T-cell (primary cell): ENCODE data around the gene ZNF277. TPM values are rescaled to one million over a fixed set of nuclear protein-coding genes. Genes with fewer than 3 reads are reported as not detected.

Source experiments
- ATAC-seq, 4 experiments: fragments of 200-7000 bp in 3 of 4; fragments of 150-1000 bp in 1 of 4; cut with Tn5 transposase; replicated peaks in 1 of 4; 1 replicate in 3 of 4; 2 replicates in 1 of 4; pipeline ENCODE4 v1.10.0; 2021; ENCODE audit warnings: moderate library complexity in 3 of 4, mild to moderate bottlenecking in 2 of 4, moderate number of reproducible peaks in 1 of 4
- CTCF ChIA-PET, 2 donors: fragments of 300-600 bp; sonication (Branson Sonifier 250); formaldehyde crosslinking; loops; one replicate each; lab custom pipeline; 2022; ENCODE audit warnings: antibody characterized with exemption in 2 of 2; lab: Charles Lee
- POLR2A ChIA-PET, 2 donors: fragments of 300-600 bp; sonication (Branson Sonifier 250); formaldehyde crosslinking; loops; one replicate each; lab custom pipeline; 2022; ENCODE audit warnings: antibody characterized with exemption in 2 of 2; lab: Charles Lee
- DNase-seq, 35 experiments: peaks; one replicate each; pipeline versions ENCODE4 v3.0.0 to v3.0.0-alpha.2; 2013 to 2023
- H3K27ac ChIP-seq: one replicate; pipeline ENCODE4 v1.5.1; 2013; ENCODE audit warnings: low read length
- H3K27me3 ChIP-seq, 2 experiments: replicated peaks in 1 of 2; 1 replicate in 1 of 2; 2 replicates in 1 of 2; pipeline versions ENCODE4 v1.6.1 to v1.7.0; 2013; ENCODE audit warnings: low read length in 1 of 2, mixed read lengths in 1 of 2; ENCODE audit not compliant: control insufficient read depth in 2 of 2, insufficient read depth in 2 of 2; ENCODE audit errors: extremely low read depth in 1 of 2
- H3K36me3 ChIP-seq, 2 donors: 1 replicate in 1 of 2; 2 replicates in 1 of 2; pipeline versions ENCODE4 v1.6.1 to v1.7.0; 2013; ENCODE audit warnings: low read length in 1 of 2; ENCODE audit not compliant: control insufficient read depth in 2 of 2, insufficient read depth in 1 of 2; ENCODE audit errors: extremely low read depth in 1 of 2
- H3K4me1 ChIP-seq, 2 experiments: 1 replicate in 1 of 2; 2 replicates in 1 of 2; pipeline versions ENCODE4 v1.6.1 to v1.7.0; 2013; ENCODE audit warnings: low read length in 2 of 2, mixed read lengths in 1 of 2; ENCODE audit not compliant: insufficient read depth in 2 of 2, control insufficient read depth in 1 of 2; ENCODE audit errors: extremely low read depth in 1 of 2
- H3K4me3 ChIP-seq, 2 donors: 1 replicate in 1 of 2; 2 replicates in 1 of 2; pipeline versions ENCODE4 v1.5.1 to v1.7.0; 2013; ENCODE audit warnings: mild to moderate bottlenecking in 2 of 2, low read length in 1 of 2, moderate library complexity in 1 of 2; ENCODE audit not compliant: control insufficient read depth in 1 of 2; ENCODE audit errors: extremely low read depth in 1 of 2
- H3K9me3 ChIP-seq: 2 replicates; pipeline ENCODE4 v1.7.0; 2013
- H3K27ac Mint-ChIP-seq, 2 donors: one replicate each; pipeline ENCODE4 v1.8.0; 2020 to 2021; ENCODE audit warnings: mild to moderate bottlenecking in 2 of 2, mixed read lengths in 2 of 2
- H3K27me3 Mint-ChIP-seq, 2 donors: one replicate each; pipeline ENCODE4 v1.8.0; 2021 to 2022; ENCODE audit warnings: mixed read lengths in 2 of 2
- H3K36me3 Mint-ChIP-seq: one replicate; pipeline ENCODE4 v1.8.0; 2021; ENCODE audit warnings: mixed read lengths
- H3K4me1 Mint-ChIP-seq, 3 donors: one replicate each; pipeline ENCODE4 v1.8.0; 2020 to 2022; ENCODE audit warnings: mixed read lengths in 3 of 3, mild to moderate bottlenecking in 1 of 3
- H3K4me3 Mint-ChIP-seq, 3 donors: one replicate each; pipeline ENCODE4 v1.8.0; 2020 to 2022; ENCODE audit warnings: mild to moderate bottlenecking in 3 of 3, mixed read lengths in 3 of 3, moderate library complexity in 3 of 3
- H3K9me3 Mint-ChIP-seq, 3 donors: one replicate each; pipeline ENCODE4 v1.8.0; 2020 to 2022; ENCODE audit warnings: mixed read lengths in 3 of 3
- WGBS: methylation state at CpG from one replicate; pipeline ENCODE4 v1.1.5; 2013; ENCODE audit warnings: missing lambda C conversion rate; ENCODE audit not compliant: insufficient coverage; 5-methylcytosine and 5-hydroxymethylcytosine counted together
- total RNA-seq, 35 experiments: library from RNA in 6 of 35; stranded (reverse) in 6 of 35; fragments of 120-200 nt in 1 of 35; gene quantifications; one replicate each; pipeline versions ENCODE4 v1.2.1 to v1.2.4 and lab custom pipeline; 2013 to 2026

Gene ZNF277
- total RNA-seq, 5 donors from 2014 or later (not counting 1 experiment from before 2014, with no cell fraction given), result 26.6 to 31.4 (median 30.2) TPM

DNA sequence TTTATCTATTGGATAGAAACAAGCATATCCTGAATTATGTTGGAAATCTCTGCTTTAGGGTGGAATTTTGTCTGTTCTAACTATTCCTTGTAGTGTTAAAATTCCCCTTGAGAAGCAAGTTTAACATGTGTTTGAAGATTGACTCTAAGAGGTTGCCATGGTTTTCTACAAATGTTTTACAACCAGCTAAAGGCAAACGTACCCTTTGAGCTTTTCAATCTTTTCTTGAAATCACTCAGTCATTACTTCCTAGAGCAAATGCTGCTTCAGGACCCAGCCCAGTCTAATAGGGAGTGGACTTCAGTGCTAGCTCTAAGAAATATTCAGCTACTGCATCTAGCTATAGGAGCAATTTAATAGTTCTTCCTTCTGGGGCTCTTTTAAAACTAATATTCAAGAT, 125.0 kb downstream of the ZNF277 start:
- Histone ChIP-seq H3K9me3 (no peaks in the 10 kb centered on the region), H3K36me3 (peaks cover 3 to 10% of the 10 kb centered on the region in 2 donors), H3K27ac (no peak overlapping the region), H3K27me3 (no peaks in the 10 kb centered on the region), H3K4me1 (no peaks in the 10 kb centered on the region), H3K4me3 (no peak overlapping the region)
- CTCF ChIA-PET, result no interaction called here
- no peaks in the 10 kb centered on the region for H3K27me3 Mint-ChIP-seq
- DNase-seq, result no peak
- WGBS, result no CpG with 5 or more reads among the region's 1 CpG
- ATAC-seq, result no peak
- no peak overlapping the region for H3K4me3 Mint-ChIP-seq
- H3K9me3 Mint-ChIP-seq, result no peaks in the 10 kb centered on the region
- H3K4me1 Mint-ChIP-seq, result no peaks in the 10 kb centered on the region
- H3K36me3 Mint-ChIP-seq, result peaks cover 69% of the 10 kb centered on the region
- no peak overlapping the region for H3K27ac Mint-ChIP-seq
- POLR2A ChIA-PET, result no interaction called here

DNA sequence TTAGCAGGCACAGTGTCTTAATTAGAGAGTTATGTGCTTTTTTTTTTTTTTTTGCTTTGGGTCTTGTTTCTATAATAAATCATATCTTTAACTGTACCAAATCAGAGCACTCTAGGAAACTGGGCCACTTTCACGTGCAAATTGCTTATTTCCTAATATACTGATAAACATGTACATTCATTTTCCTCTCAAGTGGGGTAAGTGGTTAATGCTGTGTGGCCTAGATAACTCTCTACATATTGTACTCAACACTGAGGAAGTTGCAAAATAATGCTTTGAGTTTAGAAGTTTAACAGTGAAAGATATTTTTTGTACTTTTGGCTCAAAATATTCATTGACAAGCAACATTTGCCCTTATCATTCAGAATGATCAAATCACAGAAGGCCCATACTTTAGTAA, 127.9 kb downstream of the ZNF277 start:
- Mint-ChIP-seq H3K4me1 (no peaks in the 10 kb centered on the region), H3K36me3 (peaks cover 79% of the 10 kb centered on the region), H3K27me3 (no peaks in the 10 kb centered on the region), H3K4me3 (no peak overlapping the region), H3K9me3 (no peaks in the 10 kb centered on the region), H3K27ac (no peak overlapping the region)
- peaks cover 3 to 20% of the 10 kb centered on the region in 2 donors for H3K36me3 ChIP-seq
- ATAC-seq (no peak), DNase-seq (no peak)
- POLR2A ChIA-PET, result interaction anchor here in 1 of 2 donors (0.6 kb wide), 1 partner anchor 546 kb away, joined by 5 read pairs; no protein-coding TSS in a partner anchor
- no peaks in the 10 kb centered on the region for H3K27me3 ChIP-seq
- H3K4me3 ChIP-seq, result no peak overlapping the region
- CTCF ChIA-PET, result no interaction called here
- H3K9me3 ChIP-seq, result no peaks in the 10 kb centered on the region
- no CpG with 5 or more reads among the region's 1 CpG for WGBS
- no peaks in the 10 kb centered on the region for H3K4me1 ChIP-seq
- no peak overlapping the region for H3K27ac ChIP-seq

DNA sequence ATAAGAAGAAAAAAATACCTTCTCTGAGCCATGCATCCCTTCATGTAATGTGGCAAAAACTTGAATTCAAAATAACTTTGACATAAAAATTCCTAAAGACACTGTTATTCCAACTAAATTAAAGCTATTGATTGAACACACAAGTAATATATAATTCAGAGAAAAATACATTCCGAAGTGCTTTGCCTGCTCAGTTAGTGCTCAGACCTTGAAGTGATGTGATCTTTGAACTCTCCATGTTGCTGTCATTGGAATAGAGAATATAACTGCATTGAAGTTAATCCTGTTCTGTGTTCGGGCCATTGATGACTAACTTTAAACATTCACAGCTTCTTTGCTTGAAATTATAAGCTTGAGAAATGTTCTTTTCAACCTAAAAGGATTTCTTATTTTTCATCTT, 129.8 kb downstream of the ZNF277 start:
- Mint-ChIP-seq H3K4me3 (no peak overlapping the region), H3K36me3 (peaks cover 79% of the 10 kb centered on the region), H3K27ac (no peak overlapping the region), H3K9me3 (no peaks in the 10 kb centered on the region), H3K4me1 (no peaks in the 10 kb centered on the region), H3K27me3 (no peaks in the 10 kb centered on the region)
- no peak overlapping the region for H3K4me3 ChIP-seq
- ATAC-seq (no peak), DNase-seq (no peak)
- peaks cover 3 to 29% of the 10 kb centered on the region in 2 donors for H3K36me3 ChIP-seq
- H3K4me1 ChIP-seq, result no peaks in the 10 kb centered on the region
- no peak overlapping the region for H3K27ac ChIP-seq
- H3K9me3 ChIP-seq, result no peaks in the 10 kb centered on the region
- no peaks in the 10 kb centered on the region for H3K27me3 ChIP-seq
- ChIA-PET POLR2A (interaction anchor here in 1 of 2 donors (0.7 kb wide), 1 partner anchor 10 kb away, joined by 3 read pairs; no protein-coding TSS in a partner anchor), CTCF (no interaction called here)
- WGBS, result no CpG with 5 or more reads among the region's 2 CpGs

DNA sequence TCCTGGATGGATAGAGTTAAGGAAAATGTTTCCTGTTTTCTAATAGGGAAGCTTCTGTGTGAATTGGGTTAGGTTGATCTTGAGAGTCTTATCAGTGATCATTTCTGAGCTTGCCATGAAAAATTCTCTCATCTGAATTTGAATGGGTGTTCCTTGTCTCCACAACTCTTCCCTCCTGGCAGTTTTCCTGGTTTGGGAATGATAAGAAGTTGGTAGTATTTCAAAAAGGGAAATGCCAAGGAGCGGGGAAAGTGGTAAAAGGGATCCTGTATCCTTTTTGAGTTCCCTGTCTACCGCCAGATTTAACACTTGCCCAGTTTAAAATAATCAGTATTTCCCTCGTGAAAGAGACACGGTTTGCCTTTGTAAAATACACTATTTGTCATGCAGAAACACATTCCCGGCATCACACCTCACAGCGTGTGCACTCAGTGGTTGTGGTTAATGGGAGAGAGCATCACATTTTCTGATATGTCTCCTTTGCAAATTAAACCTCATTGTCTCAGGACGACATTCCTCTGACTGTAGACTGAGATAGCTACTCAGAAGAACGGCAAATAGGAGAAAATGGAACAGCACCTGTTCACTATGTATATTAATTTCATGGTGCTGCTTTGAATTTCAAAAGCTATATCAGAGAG, 130.6 kb downstream of the ZNF277 start:
- peaks cover 76% of the 10 kb centered on the region for H3K36me3 Mint-ChIP-seq
- WGBS, result no CpG with 5 or more reads among the region's 8 CpGs
- H3K4me3 Mint-ChIP-seq, result no peak overlapping the region
- no peak for DNase-seq
- H3K27me3 Mint-ChIP-seq, result no peaks in the 10 kb centered on the region
- POLR2A ChIA-PET, result no interaction called here
- no peaks in the 10 kb centered on the region for H3K9me3 ChIP-seq
- no peaks in the 10 kb centered on the region for H3K4me1 ChIP-seq
- H3K4me1 Mint-ChIP-seq, result no peaks in the 10 kb centered on the region
- no peak for ATAC-seq
- H3K27me3 ChIP-seq, result no peaks in the 10 kb centered on the region
- H3K4me3 ChIP-seq, result no peak overlapping the region
- CTCF ChIA-PET, result no interaction called here
- H3K36me3 ChIP-seq, result peaks cover 0 to 36% of the 10 kb centered on the region in 2 donors
- no peak overlapping the region for H3K27ac ChIP-seq
- no peak overlapping the region for H3K27ac Mint-ChIP-seq
- no peaks in the 10 kb centered on the region for H3K9me3 Mint-ChIP-seq

DNA sequence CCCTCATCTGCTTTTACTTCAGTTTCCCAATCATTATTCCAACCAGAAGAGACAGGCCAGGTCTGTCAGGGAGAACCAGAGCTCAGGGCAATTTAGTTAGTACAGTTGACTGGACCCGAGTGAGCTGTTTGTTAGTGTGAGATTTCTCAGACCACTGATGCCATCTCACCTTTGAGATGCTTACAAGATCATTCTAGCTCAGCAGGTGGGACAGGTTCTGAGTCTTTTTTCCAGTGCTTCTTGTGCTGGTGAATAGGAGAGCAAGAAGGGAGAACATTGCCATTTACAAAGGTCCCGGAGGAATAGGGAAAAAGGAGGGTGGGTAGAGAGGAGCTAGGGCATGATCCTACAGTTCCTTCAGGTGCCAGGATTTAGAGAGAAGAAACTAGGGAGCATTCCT, 131.4 kb downstream of the ZNF277 start:
- H3K36me3 ChIP-seq, result peaks cover 0 to 38% of the 10 kb centered on the region in 2 donors
- no peak overlapping the region for H3K27ac ChIP-seq
- H3K27me3 Mint-ChIP-seq, result no peaks in the 10 kb centered on the region
- H3K4me1 Mint-ChIP-seq, result no peaks in the 10 kb centered on the region
- WGBS, result 100% methylated on average over 1 of the region's 2 CpGs
- H3K9me3 Mint-ChIP-seq, result no peaks in the 10 kb centered on the region
- ChIA-PET CTCF (interaction anchor here in 1 of 2 donors (1.3 kb wide), 1 partner anchor 12 kb away, joined by 3 read pairs; no protein-coding TSS in a partner anchor), POLR2A (no interaction called here)
- H3K4me1 ChIP-seq, result no peaks in the 10 kb centered on the region
- H3K27ac Mint-ChIP-seq, result no peak overlapping the region
- no peaks in the 10 kb centered on the region for H3K9me3 ChIP-seq
- H3K36me3 Mint-ChIP-seq, result peaks cover 81% of the 10 kb centered on the region
- ATAC-seq, result no peak
- H3K27me3 ChIP-seq, result no peaks in the 10 kb centered on the region
- H3K4me3 Mint-ChIP-seq, result no peak overlapping the region
- no peak overlapping the region for H3K4me3 ChIP-seq
- DNase-seq, result no peak

DNA sequence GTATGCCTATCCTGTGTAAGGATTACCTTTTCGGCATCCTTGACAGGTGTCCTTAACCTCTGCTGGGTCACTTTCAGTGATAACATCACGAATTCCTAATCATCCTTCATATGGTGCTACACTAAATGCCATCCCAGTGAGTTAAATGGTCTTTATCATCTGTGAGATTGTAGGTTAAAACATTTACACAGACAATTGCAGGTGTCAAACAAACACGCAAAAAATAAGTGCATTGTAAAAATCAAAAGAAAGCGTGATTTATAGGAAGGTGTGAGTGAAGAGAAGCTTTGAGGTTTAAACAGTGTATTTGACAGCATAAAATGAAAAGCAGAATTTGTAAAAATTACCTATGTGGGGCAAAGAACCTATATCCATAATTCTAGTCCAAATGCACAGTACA, 132.3 kb downstream of the ZNF277 start:
- DNase-seq (no peak), ATAC-seq (no peak)
- no peaks in the 10 kb centered on the region for H3K9me3 ChIP-seq
- no peak overlapping the region for H3K27ac ChIP-seq
- Mint-ChIP-seq H3K36me3 (peaks cover 85% of the 10 kb centered on the region), H3K27me3 (no peaks in the 10 kb centered on the region), H3K27ac (no peak overlapping the region), H3K4me1 (no peaks in the 10 kb centered on the region), H3K4me3 (no peak overlapping the region), H3K9me3 (peaks cover 0 to 6% (median 0%) of the 10 kb centered on the region in 3 donors)
- ChIA-PET CTCF (interaction anchor here in 1 of 2 donors (1.3 kb wide), 1 partner anchor 11 kb away, joined by 3 read pairs; no protein-coding TSS in a partner anchor), POLR2A (no interaction called here)
- peaks cover 0 to 45% of the 10 kb centered on the region in 2 donors for H3K36me3 ChIP-seq
- H3K4me3 ChIP-seq, result no peak overlapping the region
- no peaks in the 10 kb centered on the region for H3K27me3 ChIP-seq
- no peaks in the 10 kb centered on the region for H3K4me1 ChIP-seq
- WGBS, result no CpG with 5 or more reads among the region's 4 CpGs
